ENCODE measurements around the gene COLEC12.
A peak's percentile ranks its signal among the peaks of the same experiment; 100 is the strongest.

COLEC12 gene

DNA sequence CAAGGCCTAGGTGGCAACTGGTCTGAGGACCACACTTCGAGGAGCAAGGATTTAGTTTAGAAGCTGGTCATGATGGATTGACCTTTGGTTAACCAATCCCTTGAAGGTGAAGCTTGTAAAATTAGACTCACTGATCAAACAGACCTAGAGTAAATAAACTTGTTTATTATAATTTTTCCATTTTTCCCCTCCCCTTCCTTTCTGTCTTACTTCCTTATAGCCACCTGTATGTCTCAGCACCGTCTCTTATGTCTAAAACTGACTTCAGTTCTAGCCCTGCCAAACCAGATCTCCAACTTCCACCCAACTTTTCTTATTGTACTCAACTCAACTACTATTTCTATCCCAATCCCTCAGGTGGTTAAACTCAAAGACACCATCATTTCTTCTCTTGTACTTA is 139.8 kb downstream of the COLEC12 start:
- DNase-seq (ENCODE audit: low spot score), result no peak

DNA sequence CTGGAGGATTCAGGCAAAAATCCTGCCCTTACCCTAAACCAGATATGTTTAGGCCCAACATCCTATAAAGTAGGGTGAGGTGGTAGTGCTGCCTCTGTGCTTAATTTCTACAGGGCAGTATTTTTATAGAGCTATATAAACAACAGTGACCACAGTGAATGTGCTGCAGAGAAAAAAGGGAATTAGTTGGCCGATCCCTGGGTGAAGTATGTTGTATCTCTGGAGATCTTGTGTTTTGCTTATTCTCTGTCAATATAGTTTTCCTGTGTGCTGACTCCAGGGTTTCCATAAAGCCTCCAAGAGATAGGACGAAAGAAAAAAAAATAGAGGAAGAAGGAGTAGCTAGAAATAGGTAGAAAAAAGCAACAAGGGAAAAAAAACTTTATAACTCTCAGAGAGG is 143.7 kb downstream of the COLEC12 start:
- no peak for DNase-seq (ENCODE audit: low spot score)

DNA sequence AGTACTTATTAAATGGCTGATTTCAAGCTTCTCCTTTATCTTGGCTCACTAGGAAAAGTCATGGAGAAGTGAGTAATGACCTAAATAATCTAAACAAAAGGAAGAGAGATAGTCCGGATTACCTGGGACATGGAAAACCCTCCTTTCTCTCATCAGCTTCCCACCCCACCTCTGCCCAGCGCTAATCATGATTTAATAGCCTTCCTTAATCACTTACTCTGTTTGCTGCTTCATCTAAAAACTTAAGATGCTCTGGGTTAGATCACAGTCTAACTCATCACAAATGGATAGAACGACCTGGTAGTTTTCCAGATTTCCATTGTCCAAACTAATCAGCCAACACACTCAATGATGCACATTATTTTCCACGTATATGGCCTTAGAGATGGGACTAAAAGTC is 144.8 kb downstream of the COLEC12 start:
- DNase-seq (ENCODE audit: low spot score), result no peak

DNA sequence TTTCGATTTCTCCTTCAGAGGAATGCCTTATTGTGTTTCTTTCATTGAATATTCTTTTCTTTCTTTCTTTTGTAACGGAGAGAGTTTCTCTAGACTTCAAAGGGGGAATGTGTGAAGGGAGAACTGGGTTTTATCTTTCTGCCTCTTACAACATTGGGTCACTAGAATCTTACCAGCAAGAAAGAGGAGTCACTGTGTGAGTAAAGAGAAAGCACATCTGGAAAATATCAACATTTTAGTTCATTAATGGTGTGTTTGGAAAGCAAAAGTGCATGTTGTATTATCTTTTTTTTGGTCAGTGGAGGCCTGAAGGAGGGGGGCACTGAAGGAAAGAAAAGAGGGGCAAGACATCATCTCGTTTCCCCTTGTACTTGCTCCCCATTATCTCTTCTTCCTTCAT is 146.0 kb downstream of the COLEC12 start:
- DNase-seq (ENCODE audit: low spot score), result no peak

DNA sequence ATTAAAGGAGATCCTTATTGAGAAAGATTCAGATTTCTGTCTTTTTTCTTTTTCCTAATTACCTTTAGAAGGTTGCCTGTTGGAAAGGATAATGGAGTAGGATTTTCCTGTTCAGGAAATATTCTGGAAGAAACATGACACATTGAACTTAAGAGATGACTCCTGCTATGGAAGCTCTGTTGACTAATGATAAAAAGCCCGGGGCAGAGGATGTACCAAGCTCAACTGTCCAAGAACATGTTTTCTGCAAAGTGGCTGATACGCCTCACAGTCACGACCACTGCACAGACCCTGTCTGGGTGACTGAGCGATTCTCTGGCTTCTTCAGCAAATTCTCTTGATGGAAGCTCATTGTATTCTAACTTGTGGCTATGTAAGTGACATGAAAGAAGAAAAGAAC is 146.5 kb downstream of the COLEC12 start:
- no peak for DNase-seq (ENCODE audit: low spot score)

DNA sequence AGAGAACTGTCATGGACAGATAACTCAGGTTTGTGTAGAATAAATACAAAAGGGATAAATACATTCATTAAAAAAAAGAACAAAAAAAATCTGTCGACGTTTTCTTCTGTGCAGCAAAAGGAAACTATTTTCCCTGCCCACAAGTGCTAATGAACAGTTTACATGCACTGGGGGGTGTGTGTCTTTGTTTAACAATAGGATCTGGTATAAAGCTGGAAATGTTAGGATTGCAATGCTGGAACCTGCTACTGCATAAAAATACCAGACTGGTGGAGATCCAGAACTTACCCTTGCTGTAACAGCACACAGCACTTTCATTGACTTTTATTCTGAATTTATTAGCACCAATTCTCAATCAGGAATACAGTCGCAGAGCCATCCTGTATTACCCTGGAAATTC is 148.1 kb downstream of the COLEC12 start:
- no peak for DNase-seq (ENCODE audit: low spot score)

DNA sequence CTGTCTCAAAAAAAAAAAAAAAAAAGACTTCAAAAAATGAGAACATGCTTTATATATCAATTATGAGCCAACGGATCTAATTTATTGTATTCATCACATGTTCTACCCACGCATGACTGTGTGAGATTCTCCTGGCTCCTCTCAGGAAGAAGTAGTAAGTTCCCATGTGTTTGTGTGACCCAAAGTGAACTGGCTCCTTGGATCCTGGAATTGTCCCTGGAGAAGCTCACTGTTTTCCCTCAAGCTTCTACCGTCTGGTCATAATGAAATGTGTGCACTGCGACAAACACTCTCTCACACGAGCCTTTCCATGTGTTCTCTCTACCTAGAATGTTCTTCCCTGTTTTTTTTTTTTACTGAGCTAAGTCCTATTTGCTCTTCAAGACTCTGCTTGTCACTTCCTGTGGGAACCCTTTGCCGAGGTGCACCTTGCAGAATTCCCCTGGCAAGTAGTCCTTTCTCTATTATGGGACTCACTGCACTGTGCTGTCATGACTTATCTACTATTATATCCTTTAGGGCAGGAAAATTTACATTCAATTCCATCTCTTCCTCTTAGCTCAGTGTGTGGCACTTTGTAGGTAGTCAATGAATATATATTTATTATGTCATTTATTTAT is 149.4 kb downstream of the COLEC12 start:
- no peak for DNase-seq (ENCODE audit: low spot score)

DNA sequence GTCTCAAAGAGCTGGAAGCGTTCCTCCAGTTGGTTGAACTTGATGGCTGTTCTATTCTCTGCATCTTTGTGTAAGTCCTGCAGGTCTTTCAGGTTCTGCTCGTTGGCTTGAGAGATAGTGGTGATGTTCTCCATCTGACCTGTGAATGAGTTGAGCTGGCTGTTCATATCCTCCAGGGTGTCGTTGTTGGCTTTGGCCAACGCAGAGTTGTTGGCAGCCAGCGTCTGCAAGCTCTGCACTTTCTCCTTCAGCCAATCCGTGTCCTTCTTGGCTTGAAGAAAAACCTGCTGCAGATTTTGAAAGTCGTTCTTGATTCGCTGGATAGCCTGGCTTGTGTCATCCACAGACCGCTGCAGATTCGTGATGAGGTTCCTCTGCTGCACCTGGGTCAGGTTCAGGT is 153.9 kb downstream of the COLEC12 start:
- no peak for DNase-seq (ENCODE audit: low spot score)

DNA sequence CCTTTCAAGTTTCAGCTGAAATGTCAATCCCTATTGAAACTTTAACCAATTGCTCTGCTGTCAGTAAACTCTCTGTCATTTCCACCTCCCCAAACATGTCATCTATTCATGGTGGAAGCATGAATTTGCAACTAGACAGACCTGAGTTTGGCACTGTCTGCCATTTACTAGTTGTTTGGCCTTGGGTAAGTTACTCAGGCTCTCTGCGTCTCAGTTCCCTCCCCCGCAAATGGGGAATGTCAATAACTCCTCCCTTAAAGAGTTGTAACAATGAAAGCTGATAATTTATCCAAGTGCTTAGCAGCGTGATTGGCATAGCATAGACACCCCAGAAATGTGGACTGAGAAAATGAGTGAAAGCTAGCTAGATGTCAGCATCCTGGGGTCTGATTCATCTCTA is 159.4 kb downstream of the COLEC12 start:
- no peak for DNase-seq (ENCODE audit: low spot score)

DNA sequence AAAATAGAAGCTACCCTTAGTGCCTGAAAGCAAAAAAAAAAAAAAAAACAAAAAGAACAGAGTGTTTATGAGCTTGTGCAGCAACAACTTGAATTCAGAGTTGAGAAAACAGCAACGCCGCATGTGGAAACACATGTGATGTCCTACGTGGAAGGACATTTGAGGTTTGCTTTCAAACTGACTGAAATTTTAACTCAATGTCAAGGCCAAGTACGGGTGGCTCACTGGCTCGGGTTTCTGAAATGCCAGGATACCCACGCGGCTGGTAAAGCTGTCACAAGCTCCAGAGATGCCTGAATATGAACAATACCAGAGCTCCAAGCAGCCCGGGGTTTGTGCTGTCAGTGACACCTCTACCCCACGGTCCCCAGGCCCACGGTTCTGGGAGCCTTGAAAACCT is 160.5 kb downstream of the COLEC12 start:
- DNase-seq (ENCODE audit: low spot score), result no peak

DNA sequence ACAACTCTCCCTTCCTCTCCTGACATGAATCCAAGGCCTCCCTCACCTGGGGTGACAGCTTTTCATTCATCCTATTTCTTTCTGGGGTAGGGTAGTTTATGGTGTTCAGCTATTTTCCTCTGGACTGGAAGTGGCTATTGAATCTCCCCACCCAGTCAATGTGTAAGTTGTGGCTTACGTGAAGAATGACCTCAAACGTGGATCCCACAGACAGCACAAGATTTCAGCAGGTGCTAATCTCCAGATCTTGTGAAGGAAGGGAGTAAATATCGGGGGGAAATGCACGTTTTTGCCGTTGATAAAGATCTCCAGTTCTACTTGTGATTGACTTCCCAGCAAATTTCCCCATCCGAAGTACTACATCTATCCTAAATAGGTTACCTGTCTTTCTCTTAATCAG is 161.3 kb downstream of the COLEC12 start:
- DNase-seq (ENCODE audit: low spot score), result no peak

DNA sequence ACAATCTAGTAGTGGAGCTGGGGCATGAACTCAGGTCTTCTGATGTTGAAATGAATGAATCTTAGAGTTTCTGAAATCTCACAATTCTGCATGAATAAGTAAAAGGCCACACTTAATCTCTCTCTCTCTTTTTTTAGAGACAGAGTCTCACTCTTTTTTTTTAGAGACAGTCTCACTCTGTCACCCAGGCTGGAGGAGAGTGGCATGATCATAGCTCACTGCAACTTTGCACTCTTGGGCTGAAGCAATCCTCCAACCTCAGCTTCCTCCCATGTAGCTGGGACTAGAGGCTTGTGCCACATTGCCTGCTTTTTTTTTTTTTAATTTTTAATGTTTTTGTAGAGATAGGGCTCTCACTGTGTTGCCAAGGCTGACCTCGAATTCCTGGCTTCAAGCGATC is 163.8 kb downstream of the COLEC12 start:
- DNase-seq (ENCODE audit: low spot score), result no peak

DNA sequence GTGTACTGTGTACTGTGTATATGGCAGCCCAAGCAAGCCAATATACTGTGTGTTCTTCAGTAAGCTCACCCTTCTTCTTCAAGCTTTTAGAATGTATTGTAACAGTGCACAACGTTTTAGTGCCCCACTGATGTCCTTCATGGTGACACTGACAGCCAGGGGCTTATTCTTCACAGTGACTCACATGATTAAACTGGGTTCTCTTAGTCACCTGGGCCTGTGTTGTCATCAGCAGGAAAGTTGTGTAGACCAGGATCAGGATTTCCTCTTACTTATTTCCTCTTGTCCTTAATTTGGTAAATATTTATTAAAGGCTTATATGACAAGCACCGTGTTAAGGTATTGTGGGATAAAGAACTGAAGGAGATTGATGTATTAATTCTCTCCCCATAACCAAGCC is 164.8 kb downstream of the COLEC12 start:
- no peak for DNase-seq (ENCODE audit: low spot score)

DNA sequence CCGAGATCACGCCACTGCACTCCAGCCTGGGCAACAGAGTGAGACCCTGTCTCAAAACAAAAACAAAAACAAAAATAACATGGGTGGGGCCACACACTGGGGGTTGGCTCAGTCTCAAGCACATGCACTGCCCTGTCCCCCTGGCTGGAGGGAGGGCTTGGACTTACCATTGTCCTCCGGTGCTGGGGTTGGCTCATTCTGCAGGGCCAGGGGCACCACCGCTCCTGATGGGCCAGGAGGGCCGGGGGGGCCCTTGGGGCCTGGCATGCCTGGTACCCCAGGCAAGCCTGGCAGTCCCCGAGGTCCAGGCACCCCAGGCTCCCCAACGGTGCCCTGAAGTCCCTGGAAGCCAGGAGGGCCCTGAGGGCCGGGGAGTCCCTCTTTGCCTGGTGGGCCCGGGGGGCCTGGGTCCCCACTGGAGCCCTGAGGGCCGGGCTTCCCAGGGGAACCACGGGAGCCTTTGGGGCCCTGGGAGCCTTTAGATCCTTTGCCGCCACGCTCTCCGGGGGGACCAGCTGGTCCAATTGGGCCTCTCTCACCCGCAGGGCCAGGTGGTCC is 165.8 kb downstream of the COLEC12 start:
- DNase-seq (ENCODE audit: low spot score), result no peak

DNA sequence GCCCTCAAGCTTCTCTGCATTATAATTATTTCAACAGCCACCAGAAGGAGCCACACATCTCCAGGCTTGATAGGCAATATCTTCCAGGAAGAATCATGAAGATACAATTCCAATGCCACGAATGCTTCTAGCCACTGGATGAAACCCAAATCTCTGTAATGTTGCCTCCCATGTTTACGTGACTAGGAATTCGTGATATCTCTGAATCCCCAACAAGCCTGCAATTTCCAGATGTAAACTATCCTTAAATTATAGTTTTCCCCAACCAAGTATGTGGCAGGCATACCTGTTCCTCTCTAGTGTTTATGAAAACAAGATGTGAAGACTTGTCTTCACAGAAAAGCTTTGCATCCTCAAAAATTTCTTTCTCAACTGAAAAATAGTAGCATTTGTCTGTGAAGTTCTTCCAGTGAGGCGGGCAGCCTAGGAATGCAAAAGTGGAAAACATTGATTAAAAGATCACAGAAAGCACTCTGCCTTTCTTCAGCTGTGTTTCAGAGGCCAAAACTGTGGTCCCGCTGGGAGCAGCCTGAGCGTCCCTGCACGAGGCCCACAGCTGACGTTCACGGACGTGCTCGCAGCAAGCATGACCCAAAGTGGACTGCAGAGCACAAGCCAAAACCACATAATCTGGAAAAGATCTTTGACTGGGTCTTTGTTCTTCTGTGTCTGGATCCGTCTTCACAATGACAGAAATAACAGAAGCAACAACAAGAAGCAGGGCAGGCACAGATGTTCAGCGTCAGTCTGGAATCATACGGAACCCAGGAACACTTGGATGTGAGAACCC is 167.6 kb downstream of the COLEC12 start:
- DNase-seq (ENCODE audit: low spot score), result no peak

DNA sequence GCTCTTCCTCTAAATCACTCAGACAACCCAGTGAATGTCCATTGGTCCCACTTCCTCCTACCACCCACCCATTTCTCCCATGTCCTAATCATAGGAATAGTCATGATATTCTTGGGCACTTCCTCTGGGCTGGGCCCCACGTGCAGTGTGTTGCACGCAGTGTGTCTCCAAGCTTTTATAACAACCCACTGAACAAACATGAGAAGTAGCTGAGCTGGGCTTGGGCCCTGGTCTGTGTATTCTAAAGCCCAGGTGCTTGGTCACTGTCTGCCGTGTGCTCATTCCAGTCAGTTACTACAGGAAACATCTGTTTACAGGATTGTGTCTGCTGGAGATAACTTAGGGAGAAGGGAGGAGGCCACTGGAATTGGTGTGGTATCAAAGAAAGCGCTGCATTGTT is 168.5 kb downstream of the COLEC12 start:
- DNase-seq (ENCODE audit: low spot score), result no peak

DNA sequence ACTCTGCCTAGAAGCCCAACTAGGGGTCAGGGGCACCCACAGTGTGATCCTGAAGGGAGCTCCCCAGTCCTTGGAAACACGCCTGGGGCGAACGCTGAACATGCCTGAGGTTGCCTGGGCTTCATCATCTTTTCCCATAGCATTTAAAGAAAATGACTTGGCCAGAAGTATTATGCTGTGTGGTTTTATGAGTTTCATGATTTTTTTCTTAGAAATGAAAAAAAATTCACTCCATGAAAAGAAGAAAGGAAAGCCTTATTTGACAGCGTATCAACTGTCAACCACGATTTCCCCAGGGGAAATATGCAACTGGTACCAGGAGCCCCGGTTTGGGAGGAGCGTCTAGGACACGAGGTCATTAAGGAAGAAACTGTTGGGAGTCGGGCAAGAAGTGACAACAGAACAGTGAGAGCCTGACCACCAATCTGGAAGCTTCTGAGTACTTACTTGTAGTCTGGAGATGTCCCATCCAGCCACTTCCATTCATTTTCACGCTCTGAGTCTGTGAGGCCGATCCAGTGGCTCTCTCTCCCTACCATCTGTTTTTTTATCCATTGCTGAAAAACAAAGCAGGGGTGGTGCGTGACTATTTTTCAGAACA is 169.2 kb downstream of the COLEC12 start:
- no peak for DNase-seq (ENCODE audit: low spot score)

DNA sequence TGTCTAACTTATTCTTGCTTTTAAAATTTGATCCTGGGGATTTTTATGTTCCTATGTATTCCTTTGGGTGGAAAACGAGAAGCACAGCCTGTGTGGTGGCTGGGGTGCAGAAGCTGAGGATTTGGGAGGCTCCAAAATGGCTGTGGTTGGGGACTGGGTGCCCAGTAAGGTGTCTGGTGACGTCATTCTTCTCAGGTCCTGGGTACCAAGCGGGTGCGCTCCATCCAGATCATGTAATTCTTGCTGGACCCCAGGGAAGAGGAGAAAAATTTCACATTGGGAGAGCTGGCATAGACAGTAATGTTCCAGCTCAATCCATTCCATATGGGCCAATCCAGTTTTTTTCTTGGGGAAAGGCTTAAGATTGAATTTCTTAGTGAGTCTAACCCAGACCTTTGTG is 171.6 kb downstream of the COLEC12 start:
- DNase-seq (ENCODE audit: low spot score), result no peak

DNA sequence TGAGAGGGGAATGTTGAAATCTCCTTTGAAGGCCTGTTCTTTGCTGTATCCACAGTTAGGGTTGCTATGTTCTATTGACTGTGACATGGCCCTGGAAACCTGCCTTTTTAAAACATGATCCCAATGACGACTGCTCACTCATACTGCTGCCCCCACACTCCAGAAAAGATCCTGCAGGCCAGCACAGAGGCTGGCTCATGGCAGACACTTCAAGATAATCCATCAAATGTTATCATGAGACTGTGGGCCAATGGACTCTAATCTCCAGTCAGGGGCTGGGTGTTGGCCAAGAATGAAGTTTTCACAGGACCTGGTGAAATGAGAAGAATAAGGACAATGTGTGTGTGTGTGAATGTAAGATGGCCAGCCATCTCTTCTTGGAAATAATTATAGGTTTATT is 173.7 kb downstream of the COLEC12 start:
- no peak for DNase-seq (ENCODE audit: low spot score)

DNA sequence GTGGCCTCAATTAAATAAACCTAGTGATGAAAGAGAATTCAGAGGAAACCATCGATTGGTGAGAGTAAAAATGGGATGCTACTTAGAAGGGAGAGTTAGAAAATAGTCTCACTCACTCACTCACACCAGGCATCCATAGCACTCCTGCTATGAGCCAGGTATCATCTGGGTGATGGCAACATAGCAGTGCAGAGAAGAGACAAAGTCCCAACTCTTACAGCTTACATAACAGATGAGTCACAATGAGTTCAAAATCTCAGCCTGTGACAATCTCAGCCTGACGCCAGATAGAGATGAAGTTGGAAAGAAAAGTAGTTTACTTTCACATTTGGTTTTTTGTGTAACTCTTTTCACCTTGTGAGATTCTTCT is 177.3 kb downstream of the COLEC12 start:
- peak; percentile 34 for DNase-seq (ENCODE audit: low spot score)

DNA sequence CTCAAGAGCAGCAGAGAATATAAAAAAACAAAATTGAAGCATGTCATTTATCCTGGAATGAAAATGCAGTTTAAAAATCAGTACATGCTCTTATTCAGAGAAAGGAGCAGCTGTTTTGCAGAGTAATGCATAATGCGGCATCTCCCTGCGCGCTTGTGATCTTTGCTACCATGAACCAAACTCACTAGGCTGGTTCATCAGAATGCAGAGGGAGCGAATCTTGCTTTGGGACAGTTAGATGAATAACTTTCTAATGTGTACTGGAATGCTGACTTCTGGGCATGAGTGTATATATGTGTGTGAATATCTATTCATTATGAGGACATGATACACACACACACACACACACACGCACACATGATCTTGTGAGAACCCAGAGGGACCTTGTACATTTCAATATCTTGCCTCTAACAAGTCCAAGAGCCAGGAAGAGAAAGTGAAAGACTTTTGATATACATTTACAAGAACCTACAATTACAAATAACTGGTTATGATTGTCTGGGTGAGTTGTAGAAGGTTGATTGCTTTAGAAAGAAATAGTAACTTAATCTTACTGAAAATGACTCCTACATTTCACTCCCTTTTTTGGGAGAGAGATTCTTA is 178.5 kb downstream of the COLEC12 start:
- no peak for DNase-seq (ENCODE audit: low spot score)

DNA sequence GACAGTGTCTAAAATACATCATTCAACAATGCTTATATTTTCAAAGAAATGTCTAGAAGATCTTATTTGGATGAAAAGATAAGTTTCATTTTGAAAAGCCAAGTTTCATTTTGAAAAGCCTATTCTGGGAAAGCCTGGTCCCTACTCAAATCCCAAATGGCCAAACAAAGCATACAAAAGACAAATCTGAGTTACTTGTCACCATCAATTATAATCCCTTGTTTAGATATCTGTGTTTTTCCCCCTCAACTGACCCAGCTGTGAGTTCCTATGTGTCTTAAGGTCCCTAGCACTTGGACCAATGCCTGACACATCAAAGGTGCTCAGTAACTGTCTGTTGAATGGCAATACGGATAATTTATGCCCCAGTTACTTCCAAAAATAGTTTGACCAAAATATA is 180.3 kb downstream of the COLEC12 start:
- no peak for DNase-seq (ENCODE audit: low spot score)

DNA sequence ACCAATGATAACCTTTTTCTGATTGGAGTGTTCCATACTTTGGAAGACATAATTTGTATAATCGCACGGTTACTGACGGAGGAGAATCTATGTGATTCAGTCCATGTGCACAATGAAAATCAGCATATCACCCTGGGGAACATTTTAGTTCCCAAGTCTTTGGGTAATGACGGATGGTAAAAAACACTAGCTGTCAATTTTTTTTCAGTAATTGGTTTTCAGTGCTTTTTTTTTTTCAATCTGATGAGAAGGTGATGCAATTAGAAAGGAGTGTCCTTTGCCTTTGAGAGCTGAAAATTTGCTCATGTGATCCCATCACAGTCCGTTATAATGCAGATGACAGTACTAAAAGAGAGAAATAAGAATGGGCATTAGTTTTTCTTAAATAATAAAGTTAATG is 180.8 kb downstream of the COLEC12 start:
- no peak for DNase-seq (ENCODE audit: low spot score)
